Glomerular visceral epithelial cell (primary cell): ENCODE measurements around the gene FAM168B.

Source experiments
- DNase-seq: peaks from one replicate; pipeline ENCODE4 v3.0.0-alpha.2; 2016; ENCODE audit errors: extremely low spot score

Gene FAM168B

GRCh38 chr2:131055169-131056065, 37.8 kb downstream of the FAM168B start:
- no peak for DNase-seq

- no peak for DNase-seq
Measured at GRCh38 chr2:131054488-131054887, 38.8 kb downstream of the FAM168B start.

- no peak for DNase-seq
Measured at GRCh38 chr2:131052741-131053263, 40.5 kb downstream of the FAM168B start.

GRCh38 chr2:131050896-131051295, 42.4 kb downstream of the FAM168B start:
- DNase-seq = no peak

- DNase-seq = no peak
Measured at GRCh38 chr2:131049150-131049718, 44.0 kb downstream of the FAM168B start.

GRCh38 chr2:131048641-131049040, 44.6 kb downstream of the FAM168B start:
- no peak for DNase-seq

GRCh38 chr2:131047920-131048560, 45.2 kb downstream of the FAM168B start:
- DNase-seq = no peak

- DNase-seq = no peak
Measured at GRCh38 chr2:131046918-131047652, 46.2 kb downstream of the FAM168B start.

GRCh38 chr2:131046028-131046917, 47.0 kb downstream of the FAM168B start:
- DNase-seq = no peak

- DNase-seq = no peak
Measured at GRCh38 chr2:131045286-131046027, 47.8 kb downstream of the FAM168B start.

- DNase-seq = no peak
Measured at GRCh38 chr2:131044757-131045150, 48.5 kb downstream of the FAM168B start.

- DNase-seq = no peak
Measured at GRCh38 chr2:131044075-131044756, 49.0 kb downstream of the FAM168B start.

- no peak for DNase-seq
Measured at GRCh38 chr2:131043199-131044074, 49.8 kb downstream of the FAM168B start.

- DNase-seq = no peak
Measured at GRCh38 chr2:131042148-131042775, 51.0 kb downstream of the FAM168B start.

- no peak for DNase-seq
Measured at GRCh38 chr2:131041402-131042147, 51.7 kb downstream of the FAM168B start.

- no peak for DNase-seq
Measured at GRCh38 chr2:131040661-131041401, 52.4 kb downstream of the FAM168B start.
